ENCODE data around the gene AUTS2. TPM values are rescaled to one million over a fixed set of nuclear protein-coding genes. Genes with fewer than 3 reads are reported as not detected.
"Not testable (repeated sequence)": the region's sequence is repeated elsewhere in the genome, so short reads cannot be mapped to it uniquely, and the experiment has no call there.

Gene AUTS2
- total and polyA plus RNA-seq, 2 donors = 13.4 to 87.7 TPM

GRCh38 chr7:70790215-70791073 is 1192.2 kb downstream of the AUTS2 start:
- 95% methylated on average over 63 of the region's 63 CpGs for WGBS
- peaks cover 20% of the 10 kb centered on the region for H3K36me3 ChIP-seq (ENCODE audit: insufficient read depth)
- H3K4me1 ChIP-seq (ENCODE audit: insufficient read depth) = no peaks in the 10 kb centered on the region
- no peak overlapping the region for H3K4me3 ChIP-seq (ENCODE audit: low read depth, low read length)
- no peak overlapping the region for H3K27ac ChIP-seq (ENCODE audit: low read depth)
- DNase-seq (ENCODE audit: extremely low spot score) = no peak

GRCh38 chr7:70791341-70791740 is 1193.1 kb downstream of the AUTS2 start:
- Histone ChIP-seq H3K4me3 (ENCODE audit: low read depth, low read length) (no peak overlapping the region), H3K27ac (ENCODE audit: low read depth) (no peak overlapping the region), H3K4me1 (ENCODE audit: insufficient read depth) (no peaks in the 10 kb centered on the region), H3K36me3 (ENCODE audit: insufficient read depth) (peaks cover 14% of the 10 kb centered on the region)
- WGBS = 90% methylated on average over 6 of the region's 6 CpGs
- DNase-seq (ENCODE audit: extremely low spot score) = no peak

- Histone ChIP-seq H3K4me1 (ENCODE audit: insufficient read depth) (no peaks in the 10 kb centered on the region), H3K4me3 (ENCODE audit: low read depth, low read length) (no peak overlapping the region), H3K27ac (ENCODE audit: low read depth) (no peak overlapping the region), H3K36me3 (ENCODE audit: insufficient read depth) (peaks cover 10% of the 10 kb centered on the region)
- no peak for DNase-seq (ENCODE audit: extremely low spot score)
- WGBS = 94% methylated on average over 8 of the region's 8 CpGs
These were observed 1194.8 kb downstream of the AUTS2 start for GRCh38 chr7:70793060-70793459.

- DNase-seq (ENCODE audit: extremely low spot score) = no peak
- no peak overlapping the region for H3K4me3 ChIP-seq (ENCODE audit: low read depth, low read length)
- peaks cover 10% of the 10 kb centered on the region for H3K36me3 ChIP-seq (ENCODE audit: insufficient read depth)
- H3K27ac ChIP-seq (ENCODE audit: low read depth) = no peak overlapping the region
- no peaks in the 10 kb centered on the region for H3K4me1 ChIP-seq (ENCODE audit: insufficient read depth)
- 93% methylated on average over 9 of the region's 9 CpGs for WGBS
These were observed 1195.5 kb downstream of the AUTS2 start for GRCh38 chr7:70793821-70794220.

GRCh38 chr7:70794962-70795361 is 1196.7 kb downstream of the AUTS2 start:
- no peak for DNase-seq (ENCODE audit: extremely low spot score)
- WGBS = 94% methylated on average over 8 of the region's 8 CpGs

GRCh38 chr7:70795948-70796347 is 1197.7 kb downstream of the AUTS2 start:
- DNase-seq (ENCODE audit: extremely low spot score) = no peak
- Histone ChIP-seq H3K4me1 (ENCODE audit: insufficient read depth) (no peaks in the 10 kb centered on the region), H3K27ac (ENCODE audit: low read depth) (no peak overlapping the region), H3K4me3 (ENCODE audit: low read depth, low read length) (no peak overlapping the region), H3K36me3 (ENCODE audit: insufficient read depth) (no peaks in the 10 kb centered on the region)
- WGBS = 97% methylated on average over 5 of the region's 5 CpGs

More at GRCh38 chr7:70794962-70795361, 1196.7 kb downstream of the AUTS2 start:
- Histone ChIP-seq H3K27ac (ENCODE audit: low read depth) (no peak overlapping the region), H3K4me1 (ENCODE audit: insufficient read depth) (no peaks in the 10 kb centered on the region), H3K36me3 (ENCODE audit: insufficient read depth) (peaks cover 6% of the 10 kb centered on the region), H3K4me3 (ENCODE audit: low read depth, low read length) (no peak overlapping the region)

GRCh38 chr7:70797109-70797514 is 1198.8 kb downstream of the AUTS2 start:
- no peak overlapping the region for H3K27ac ChIP-seq (ENCODE audit: low read depth)
- H3K4me1 ChIP-seq (ENCODE audit: insufficient read depth) = no peaks in the 10 kb centered on the region
- H3K4me3 ChIP-seq (ENCODE audit: low read depth, low read length) = no peak overlapping the region
- no peaks in the 10 kb centered on the region for H3K36me3 ChIP-seq (ENCODE audit: insufficient read depth)
- no peak for DNase-seq (ENCODE audit: extremely low spot score)
- 35% methylated on average over 6 of the region's 6 CpGs for WGBS

GRCh38 chr7:70799841-70800405 is 1201.6 kb downstream of the AUTS2 start:
- Histone ChIP-seq H3K36me3 (ENCODE audit: insufficient read depth) (no peaks in the 10 kb centered on the region), H3K27ac (ENCODE audit: low read depth) (no peak overlapping the region), H3K4me3 (ENCODE audit: low read depth, low read length) (no peak overlapping the region), H3K4me1 (ENCODE audit: insufficient read depth) (no peaks in the 10 kb centered on the region)
- DNase-seq (ENCODE audit: extremely low spot score) = no peak
- 92% methylated on average over 4 of the region's 4 CpGs for WGBS

- WGBS = 74% methylated on average over 7 of the region's 7 CpGs
- Histone ChIP-seq H3K4me3 (ENCODE audit: low read depth, low read length) (no peak overlapping the region), H3K4me1 (ENCODE audit: insufficient read depth) (no peaks in the 10 kb centered on the region), H3K27ac (ENCODE audit: low read depth) (no peak overlapping the region), H3K36me3 (ENCODE audit: insufficient read depth) (no peaks in the 10 kb centered on the region)
- no peak for DNase-seq (ENCODE audit: extremely low spot score)
These were observed 1207.1 kb downstream of the AUTS2 start for GRCh38 chr7:70805360-70805759.

- Histone ChIP-seq H3K4me1 (ENCODE audit: insufficient read depth) (no peaks in the 10 kb centered on the region), H3K36me3 (ENCODE audit: insufficient read depth) (no peaks in the 10 kb centered on the region), H3K27ac (ENCODE audit: low read depth) (no peak overlapping the region), H3K4me3 (ENCODE audit: low read depth, low read length) (no peak overlapping the region)
- WGBS = 83% methylated on average over 11 of the region's 11 CpGs
- DNase-seq (ENCODE audit: extremely low spot score) = no peak
These were observed 1209.4 kb downstream of the AUTS2 start for GRCh38 chr7:70807650-70808049.

- no peak overlapping the region for H3K4me3 ChIP-seq (ENCODE audit: low read depth, low read length)
- no peaks in the 10 kb centered on the region for H3K36me3 ChIP-seq (ENCODE audit: insufficient read depth)
- DNase-seq (ENCODE audit: extremely low spot score) = no peak
- H3K27ac ChIP-seq (ENCODE audit: low read depth) = no peak overlapping the region
- WGBS = 60% methylated on average over 6 of the region's 6 CpGs
- no peaks in the 10 kb centered on the region for H3K4me1 ChIP-seq (ENCODE audit: insufficient read depth)
These were observed 1210.6 kb downstream of the AUTS2 start for GRCh38 chr7:70808876-70809275.

- H3K27ac ChIP-seq (ENCODE audit: low read depth) = no peak overlapping the region
- no peak for DNase-seq (ENCODE audit: extremely low spot score)
- no peaks in the 10 kb centered on the region for H3K4me1 ChIP-seq (ENCODE audit: insufficient read depth)
- WGBS = 82% methylated on average over 3 of the region's 3 CpGs
- H3K4me3 ChIP-seq (ENCODE audit: low read depth, low read length) = no peak overlapping the region
- H3K36me3 ChIP-seq (ENCODE audit: insufficient read depth) = no peaks in the 10 kb centered on the region
These were observed 1212.4 kb downstream of the AUTS2 start for GRCh38 chr7:70810558-70811139.

GRCh38 chr7:70812511-70812910 is 1214.2 kb downstream of the AUTS2 start:
- H3K4me1 ChIP-seq (ENCODE audit: insufficient read depth) = no peaks in the 10 kb centered on the region
- 50% methylated on average over 3 of the region's 3 CpGs for WGBS
- no peak overlapping the region for H3K27ac ChIP-seq (ENCODE audit: low read depth)
- no peaks in the 10 kb centered on the region for H3K36me3 ChIP-seq (ENCODE audit: insufficient read depth)
- H3K4me3 ChIP-seq (ENCODE audit: low read depth, low read length) = no peak overlapping the region
- no peak for DNase-seq (ENCODE audit: extremely low spot score)

- 88% methylated on average over 6 of the region's 6 CpGs for WGBS
- not testable (repeated sequence) for H3K4me1 ChIP-seq (ENCODE audit: insufficient read depth); DNase-seq (ENCODE audit: extremely low spot score); H3K4me3 ChIP-seq (ENCODE audit: low read depth, low read length); H3K36me3 ChIP-seq (ENCODE audit: insufficient read depth); H3K27ac ChIP-seq (ENCODE audit: low read depth)
These were observed 1224.2 kb downstream of the AUTS2 start for GRCh38 chr7:70822490-70822889.
